GM12878 (cell line): Measurements from ENCODE around the gene CACNA1D. TPM values are rescaled to one million over a fixed set of nuclear protein-coding genes. Genes with fewer than 3 reads are reported as not detected.

Experiments
- ATAC-seq: fragments of 200-7000 bp; cut with Tn5 transposase; 3 replicates; pipeline ENCODE4 v1.9.1; 2020; ENCODE audit warnings: mild to moderate bottlenecking, moderate library complexity
- BruUV-seq: library from RNA; stranded (reverse); fragments of 400-500 nt; replicated peaks from 2 replicates; lab custom pipeline; 2021; lab: Mats Ljungman, UMichigan
- CTCF ChIA-PET: fragments of 300-600 bp; sonication (Branson Sonifier 250); formaldehyde crosslinking; extraction: SDS; loops from one replicate; lab custom pipeline; 2021; ENCODE audit warnings: inconsistent platforms; lab: Yijun Ruan, JAX
- POLR2A ChIA-PET: fragments of 350-600 bp; formaldehyde crosslinking; extraction: SDS; loops from one replicate; lab custom pipeline; 2021; ENCODE audit warnings: inconsistent platforms; lab: Charles Lee
- RAD21 ChIA-PET: fragments of 300-600 bp; sonication (Branson Sonifier 250); formaldehyde crosslinking; loops from one replicate; lab custom pipeline; 2023; ENCODE audit warnings: antibody characterized with exemption; ENCODE audit not compliant: unreplicated experiment; lab: Charles Lee
- SMC1A ChIA-PET: fragments of 300-600 bp; sonication (Branson Sonifier 250); formaldehyde crosslinking; loops from one replicate; lab custom pipeline; 2023; ENCODE audit not compliant: unreplicated experiment, uncharacterized antibody; lab: Charles Lee
- DNase-seq: peaks from one replicate; pipeline ENCODE4 v3.0.0-alpha.2; 2011; ENCODE audit warnings: low read depth, low spot score
- FAIRE-seq: peaks from 3 replicates; lab custom pipeline; 2011; peaks lifted over from hg19 to GRCh38; lab: Jason Lieb, UNC
- H2AFZ ChIP-seq: 2 replicates; pipeline ENCODE4 v1.6.0; 2011; ENCODE audit warnings: low read depth, low read length, control low read depth; ENCODE audit not compliant: control insufficient read depth
- H3K27ac ChIP-seq: 2 replicates; pipeline ENCODE4 v1.5.1; 2011; ENCODE audit warnings: control low read depth; ENCODE audit not compliant: control insufficient read depth, insufficient read depth
- H3K27me3 ChIP-seq, 2 experiments: replicated peaks in 1 of 2; 2 replicates each; pipeline versions ENCODE4 v1.6.0 to v1.6.1; 2011; ENCODE audit warnings: low read length in 1 of 2; ENCODE audit not compliant: control insufficient read depth in 2 of 2, insufficient read depth in 2 of 2
- H3K36me3 ChIP-seq, 2 experiments: 2 replicates each; pipeline ENCODE4 v1.5.1; 2011; ENCODE audit warnings: low read length in 1 of 2; ENCODE audit not compliant: control insufficient read depth in 2 of 2, insufficient read depth in 2 of 2
- H3K4me1 ChIP-seq: 2 replicates; pipeline ENCODE4 v1.6.1; 2011; ENCODE audit warnings: mild to moderate bottlenecking, low read length, moderate library complexity, mixed read lengths; ENCODE audit not compliant: control insufficient read depth, insufficient read depth
- H3K4me2 ChIP-seq: 2 replicates; pipeline ENCODE4 v1.6.0; 2011; ENCODE audit warnings: control low read depth; ENCODE audit not compliant: control insufficient read depth, insufficient read depth
- H3K4me3 ChIP-seq: fragments of 200-600 bp; sonication (generic); 2 replicates; pipeline ENCODE4 v1.5.1; 2016
- H3K79me2 ChIP-seq: 2 replicates; pipeline ENCODE4 v1.6.0; 2011; ENCODE audit warnings: low read length; ENCODE audit not compliant: control insufficient read depth, insufficient read depth
- H3K9ac ChIP-seq: 2 replicates; pipeline ENCODE4 v1.8.0; 2011; ENCODE audit warnings: low read length, control low read depth, mixed read lengths; ENCODE audit not compliant: control insufficient read depth, insufficient read depth
- H3K9me3 ChIP-seq: replicated peaks from 3 replicates; pipeline ENCODE4 v1.5.1; 2011; ENCODE audit warnings: mild to moderate bottlenecking, low read length; ENCODE audit not compliant: control insufficient read depth, insufficient read depth
- H4K20me1 ChIP-seq: 2 replicates; pipeline ENCODE4 v1.6.0; 2011; ENCODE audit not compliant: control insufficient read depth, insufficient read depth
- EGR1 ChIP-seq, 2 experiments: IDR thresholded peaks; 1 replicate in 1 of 2; 2 replicates in 1 of 2; pipeline ENCODE4 v1.6.1; 2011 to 2012; ENCODE audit warnings: low read depth in 2 of 2, low read length in 2 of 2, borderline replicate concordance in 1 of 2, mild to moderate bottlenecking in 1 of 2, moderate library complexity in 1 of 2
- EP300 ChIP-seq, 2 experiments: fragments of 150-350 bp in 1 of 2; IDR thresholded peaks; 2 replicates each; pipeline ENCODE4 v1.6.1; 2011 to 2012; ENCODE audit warnings: low read depth in 2 of 2, low read length in 2 of 2, borderline replicate concordance in 1 of 2, improper control_type of control experiment in 1 of 2, inconsistent platforms in 1 of 2; ENCODE audit not compliant: control insufficient read depth in 1 of 2
- IRF4 ChIP-seq: IDR thresholded peaks from 2 replicates; pipeline ENCODE4 v1.6.1; 2011; ENCODE audit warnings: low read depth, low read length
- MYB ChIP-seq: fragments of 150-350 bp; IDR thresholded peaks from 2 replicates; pipeline ENCODE4 v1.6.1; 2014; ENCODE audit warnings: mild to moderate bottlenecking, low read depth, low read length, borderline replicate concordance
- NR2C2 ChIP-seq: IDR thresholded peaks from 2 replicates; pipeline ENCODE4 v1.6.1; 2011; ENCODE audit warnings: borderline replicate concordance, low read depth; ENCODE audit not compliant: control insufficient read depth, insufficient read length
- POLR2A ChIP-seq: IDR thresholded peaks from 2 replicates; pipeline ENCODE4 v1.6.1; 2011; ENCODE audit warnings: low read depth, mild to moderate bottlenecking, low read length
- RB1 ChIP-seq: fragments of 450-650 bp; formaldehyde crosslinking; IDR thresholded peaks from 2 replicates; pipeline ENCODE4 v1.6.1; 2017; ENCODE audit warnings: mild to moderate bottlenecking, borderline replicate concordance
- TBL1XR1 ChIP-seq: IDR thresholded peaks from 2 replicates; pipeline ENCODE4 v1.6.1; 2012; ENCODE audit warnings: low read depth, low read length, improper control_type of control experiment
- TCF3 ChIP-seq: IDR thresholded peaks from 2 replicates; pipeline ENCODE4 v1.6.1; 2012; ENCODE audit warnings: low read depth, mild to moderate bottlenecking, low read length, borderline replicate concordance; ENCODE audit not compliant: insufficient read depth
- WGBS: methylation state at CpG from one replicate; pipeline ENCODE4 v1.1.6; 2016; ENCODE audit warnings: low lambda C conversion rate; ENCODE audit not compliant: insufficient replicate concordance, insufficient coverage; ENCODE audit errors: missing lambda C conversion rate; 5-methylcytosine and 5-hydroxymethylcytosine counted together
- in situ Hi-C: fragments of 300-500 bp; cut with MboI; formaldehyde crosslinking; loops from 9 replicates; pipeline ENCODE4 v1.14.3; 2018; ENCODE audit warnings: mixed read lengths
- intact Hi-C: fragments of 100-400 bp; cut with micrococcal nuclease; formaldehyde crosslinking; loops from one replicate; pipeline ENCODE4 v1.14.2; 2022; ENCODE audit not compliant: unreplicated experiment
- polyA plus RNA-seq, 11 experiments: library from polyadenylated mRNA; depleted of rRNA in 4 of 11; unstranded in 6 of 11; stranded (reverse) in 5 of 11; fragments of >200 nt; fragmentation: Nextera tagmentation in 4 of 11; fragmentation: Illumina TruSeq in 1 of 11; extraction: Ambion mirVana in 4 of 11; extraction: Trizol in 1 of 11; gene quantifications; 1 replicate in 1 of 11; 2 replicates in 10 of 11; pipeline versions ENCODE4 v1.2.1 to v1.2.3, GENCODE V29; 2011 to 2016; ENCODE audit warnings: inconsistent platforms in 2 of 11, missing spikeins in 2 of 11, low read depth in 1 of 11
- total RNA-seq, 4 experiments: library from RNA; depleted of rRNA in 3 of 4; stranded (reverse); fragments of >200 nt in 3 of 4; fragmentation: Illumina TruSeq in 1 of 4; extraction: Trizol in 1 of 4; gene quantifications; 2 replicates each; pipeline versions ENCODE4 v1.2.1 to v1.2.3, GENCODE V29; 2013 to 2021
- TF ChIP-seq, protein P1 (sequence below): IDR thresholded peaks from 2 replicates; pipeline ENCODE4 v1.6.1; 2012; ENCODE audit warnings: low read depth, low read length, improper control_type of control experiment
- TF ChIP-seq, protein P2 (sequence below): IDR thresholded peaks from 2 replicates; pipeline ENCODE4 v1.6.1; 2012; ENCODE audit warnings: low read length, inconsistent platforms

CACNA1D gene
- total and polyA plus RNA-seq, 10 of the 15 experiments (the other 5 are each of a cell fraction or from before 2014, with no cell fraction given): 0.21 to 24.4 (median 1.6) TPM

- 0% methylated on average over 1 of the region's 1 CpG for WGBS
- H3K9ac ChIP-seq: no peak overlapping the region
- RAD21 ChIA-PET: no interaction called here
These were observed 16.1 kb upstream of the CACNA1D start for GRCh38 chr3:53478166-53478830.

More at GRCh38 chr3:53478166-53478830, 16.1 kb upstream of the CACNA1D start:
- Histone ChIP-seq H3K79me2 (no peaks in the 10 kb centered on the region), H3K9me3 (no peaks in the 10 kb centered on the region), H3K4me1 (no peaks in the 10 kb centered on the region), H4K20me1 (no peaks in the 10 kb centered on the region), H3K27ac (no peak overlapping the region), H3K27me3 (no peaks in the 10 kb centered on the region; a peak in 1 of 4 replicates), H2AFZ (no peak overlapping the region), H3K4me3 (no peak overlapping the region), H3K36me3 (no peaks in the 10 kb centered on the region), H3K4me2 (no peak overlapping the region)
- BruUV-seq: no TSS peak
- CTCF ChIA-PET: no interaction called here
- FAIRE-seq (no peak), ATAC-seq (no peak), DNase-seq (no peak)
- POLR2A ChIA-PET: interaction anchor here (0.7 kb wide), 1 partner anchor 68 kb away, joined by 7 read pairs; no protein-coding TSS in a partner anchor
- in situ Hi-C loops: no loop called here
- intact Hi-C loops: no loop called here
- TF ChIP-seq EP300 (IDR thresholded peaks at IDR 0.05; ENCODE audit: borderline replicate concordance in 1 of 2, control insufficient read depth in 1 of 2, low read depth in 2 of 2, low read length in 2 of 2): no peak
- TF ChIP-seq MYB: no peak
- TF ChIP-seq TBL1XR1: no peak
- TF ChIP-seq NR2C2: no peak
- no peak for TF ChIP-seq IRF4
- TF ChIP-seq TCF3: no peak
- TF ChIP-seq POLR2A: no peak
- TF ChIP-seq EGR1 (IDR thresholded peaks at IDR 0.05; ENCODE audit: borderline replicate concordance in 1 of 2, low read depth in 2 of 2, low read length in 2 of 2): no peak
- TF ChIP-seq, protein P1, sequence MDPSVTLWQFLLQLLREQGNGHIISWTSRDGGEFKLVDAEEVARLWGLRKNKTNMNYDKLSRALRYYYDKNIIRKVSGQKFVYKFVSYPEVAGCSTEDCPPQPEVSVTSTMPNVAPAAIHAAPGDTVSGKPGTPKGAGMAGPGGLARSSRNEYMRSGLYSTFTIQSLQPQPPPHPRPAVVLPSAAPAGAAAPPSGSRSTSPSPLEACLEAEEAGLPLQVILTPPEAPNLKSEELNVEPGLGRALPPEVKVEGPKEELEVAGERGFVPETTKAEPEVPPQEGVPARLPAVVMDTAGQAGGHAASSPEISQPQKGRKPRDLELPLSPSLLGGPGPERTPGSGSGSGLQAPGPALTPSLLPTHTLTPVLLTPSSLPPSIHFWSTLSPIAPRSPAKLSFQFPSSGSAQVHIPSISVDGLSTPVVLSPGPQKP: no peak
- TF ChIP-seq, protein P2, sequence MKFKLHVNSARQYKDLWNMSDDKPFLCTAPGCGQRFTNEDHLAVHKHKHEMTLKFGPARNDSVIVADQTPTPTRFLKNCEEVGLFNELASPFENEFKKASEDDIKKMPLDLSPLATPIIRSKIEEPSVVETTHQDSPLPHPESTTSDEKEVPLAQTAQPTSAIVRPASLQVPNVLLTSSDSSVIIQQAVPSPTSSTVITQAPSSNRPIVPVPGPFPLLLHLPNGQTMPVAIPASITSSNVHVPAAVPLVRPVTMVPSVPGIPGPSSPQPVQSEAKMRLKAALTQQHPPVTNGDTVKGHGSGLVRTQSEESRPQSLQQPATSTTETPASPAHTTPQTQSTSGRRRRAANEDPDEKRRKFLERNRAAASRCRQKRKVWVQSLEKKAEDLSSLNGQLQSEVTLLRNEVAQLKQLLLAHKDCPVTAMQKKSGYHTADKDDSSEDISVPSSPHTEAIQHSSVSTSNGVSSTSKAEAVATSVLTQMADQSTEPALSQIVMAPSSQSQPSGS: no peak
- no peak for TF ChIP-seq RB1
- SMC1A ChIA-PET: no interaction called here
